GM18868 (cell line): ENCODE results near the gene PRKN.

Experiments used
- ATAC-seq: cut with Tn5 transposase; IDR thresholded peaks from one replicate; pipeline ENCODE4 v1.9.1; 2021; ENCODE audit warnings: mild to moderate bottlenecking, moderate library complexity; ENCODE audit not compliant: unreplicated experiment

The PRKN gene

DNA sequence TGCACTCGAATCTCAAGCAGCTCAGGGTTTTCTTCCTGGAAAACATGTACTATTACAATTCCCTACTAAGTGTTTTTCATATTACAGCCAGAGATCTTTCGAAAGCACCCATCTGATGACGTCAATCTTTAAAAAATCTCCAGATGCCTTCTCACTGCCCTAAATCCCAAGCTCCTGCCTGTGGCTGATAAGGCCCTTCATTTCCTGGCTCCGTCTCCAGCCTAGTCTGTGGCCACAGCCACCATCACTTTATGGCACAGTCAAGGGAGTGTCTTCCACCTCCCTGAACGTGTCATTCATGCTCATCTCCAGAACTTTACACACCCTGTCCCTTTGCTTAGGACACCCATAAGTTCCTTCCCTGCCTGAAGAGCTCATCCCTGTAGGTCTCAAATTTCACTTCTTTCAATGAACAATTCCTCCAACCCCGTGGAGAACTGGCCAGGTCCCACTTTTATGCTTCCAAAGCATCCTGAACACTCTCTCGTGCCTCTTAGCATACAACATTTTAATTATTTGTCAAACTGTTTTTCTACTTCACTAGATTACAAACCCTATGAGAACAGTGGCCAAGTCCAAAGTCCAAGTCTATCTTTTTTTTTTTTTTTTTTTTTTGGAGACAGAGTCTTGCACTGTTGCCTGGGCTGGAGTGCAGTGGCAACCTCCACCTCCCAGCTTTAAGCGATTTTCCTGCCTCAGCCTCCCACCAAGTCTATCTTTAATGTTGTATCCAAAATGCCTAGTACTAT lies 1347.6 kb downstream of the PRKN start:
- ATAC-seq = no peak

DNA sequence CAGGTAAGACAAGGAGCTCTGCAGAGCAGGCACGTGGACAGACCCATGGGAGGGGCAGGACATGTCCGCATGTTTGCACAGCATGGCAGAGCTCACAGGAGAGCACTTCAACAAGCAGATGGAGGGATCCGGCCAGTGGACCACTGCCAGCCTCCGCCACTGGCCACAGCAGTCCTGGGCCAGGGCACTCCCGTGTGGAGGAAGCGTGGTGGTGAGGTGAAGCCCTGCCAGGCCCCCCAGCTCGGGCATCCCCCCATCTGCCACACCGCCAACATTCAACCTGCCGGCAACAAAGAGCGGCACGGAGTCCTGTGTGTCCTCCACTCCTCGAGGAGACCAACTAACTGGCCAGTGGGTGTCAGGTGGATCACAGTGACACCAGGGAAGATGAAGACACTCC lies 1349.5 kb downstream of the PRKN start:
- no peak for ATAC-seq

DNA sequence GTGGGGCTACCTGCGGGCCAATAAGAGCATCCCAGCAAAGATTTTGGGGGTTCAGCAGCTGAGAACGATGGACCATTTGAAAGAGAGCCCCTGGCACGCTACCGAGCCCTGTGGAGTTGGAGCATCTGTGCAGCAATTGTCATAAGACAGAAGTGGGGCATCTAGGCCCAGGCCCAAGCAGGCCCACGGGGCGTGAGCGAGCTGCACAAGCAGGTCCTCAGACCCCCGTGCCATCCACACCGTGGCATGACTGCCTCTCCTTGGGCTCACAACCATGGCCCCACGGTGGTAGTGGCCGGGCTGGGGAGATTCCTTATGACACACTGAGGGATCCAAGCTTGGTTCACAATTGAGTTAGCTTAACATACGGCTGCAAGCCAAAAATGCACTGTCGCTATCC lies 1350.5 kb downstream of the PRKN start:
- no peak for ATAC-seq

GRCh38 chr6:161376367-161376766 lies 1351.2 kb downstream of the PRKN start:
- no peak for ATAC-seq

DNA sequence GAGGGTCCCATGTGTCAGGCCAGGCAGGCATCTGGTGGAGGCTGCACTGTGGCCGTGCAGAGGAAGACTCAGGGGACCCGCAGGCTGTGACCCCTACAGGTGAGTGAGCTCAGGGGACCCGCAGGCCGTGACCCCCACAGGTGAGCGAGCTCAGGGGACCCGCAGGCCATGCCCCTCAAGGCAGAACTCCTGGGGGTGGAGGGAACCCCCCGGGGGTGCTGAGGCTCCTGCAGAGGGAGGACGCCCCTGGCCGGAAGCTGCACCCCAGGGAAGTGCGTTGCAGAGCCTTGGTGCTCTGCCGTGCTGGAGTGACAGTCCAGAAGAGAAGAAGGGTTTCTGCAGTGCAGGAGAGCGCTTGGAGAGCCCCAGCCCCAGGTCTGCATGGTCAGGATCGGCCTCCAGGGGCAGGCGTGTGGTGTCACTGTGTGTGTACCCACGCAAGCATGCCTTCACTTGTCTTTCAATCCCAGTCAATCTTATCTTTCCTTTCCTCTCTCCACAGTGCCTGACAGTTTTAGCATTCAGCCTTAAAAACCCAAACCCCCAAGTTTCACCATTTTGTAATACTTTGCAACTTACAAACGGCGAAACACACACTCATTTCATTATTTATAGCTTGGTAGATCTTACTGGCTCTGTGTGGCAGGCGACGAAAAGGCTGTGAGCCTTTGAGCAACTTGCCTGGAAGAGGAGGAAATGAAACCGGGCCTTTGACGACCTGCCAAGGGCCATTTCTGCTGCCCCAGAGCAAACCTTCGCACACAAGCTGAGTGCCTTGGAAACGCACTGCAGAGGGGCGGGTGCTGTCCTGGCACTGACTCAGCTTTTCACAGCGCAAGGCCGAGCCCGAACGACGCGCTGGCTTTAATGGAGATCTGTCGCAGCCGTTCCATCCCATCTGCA lies 1352.3 kb downstream of the PRKN start:
- no peak for ATAC-seq

- peak; percentile 45 for ATAC-seq
These were observed 1353.6 kb downstream of the PRKN start for GRCh38 chr6:161373905-161374451.

DNA sequence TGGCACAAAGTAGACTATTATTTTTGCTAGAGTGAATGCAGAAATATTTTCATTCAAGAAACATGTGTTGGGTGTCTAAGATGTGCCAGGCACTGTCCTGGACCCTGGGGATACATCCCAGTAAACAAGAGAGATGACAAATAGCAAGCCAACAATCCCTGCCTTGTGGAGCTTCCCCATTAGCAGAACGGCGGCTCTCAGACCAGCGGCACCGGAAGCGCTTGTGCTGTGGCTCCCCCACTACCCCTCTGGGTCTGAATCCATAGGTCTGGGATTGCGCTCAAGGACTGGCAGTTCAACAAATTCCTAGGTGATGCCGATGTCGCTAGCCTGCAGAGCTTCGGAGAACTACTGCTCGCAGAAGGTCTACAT lies 1355.2 kb downstream of the PRKN start:
- ATAC-seq = no peak

DNA sequence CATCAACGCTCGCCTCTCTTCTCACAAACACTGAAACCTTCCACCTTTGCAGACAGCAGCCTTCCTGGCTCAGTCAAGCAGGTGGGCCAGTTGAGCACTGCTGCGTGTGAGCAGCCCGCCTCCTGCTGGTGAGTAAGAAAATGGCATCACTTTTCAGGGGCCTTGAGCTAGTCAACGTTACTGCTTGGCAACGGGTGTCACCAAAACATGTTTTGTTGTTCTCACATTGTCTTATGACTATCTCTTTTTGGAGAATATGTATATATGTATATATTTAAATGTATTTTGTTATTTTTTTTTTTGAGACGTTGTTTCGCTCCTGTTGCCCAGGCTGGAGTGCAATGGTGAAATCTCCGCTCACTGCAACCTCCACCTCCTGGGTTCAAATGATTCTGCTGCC lies 1356.7 kb downstream of the PRKN start:
- peak; percentile 92 for ATAC-seq

DNA sequence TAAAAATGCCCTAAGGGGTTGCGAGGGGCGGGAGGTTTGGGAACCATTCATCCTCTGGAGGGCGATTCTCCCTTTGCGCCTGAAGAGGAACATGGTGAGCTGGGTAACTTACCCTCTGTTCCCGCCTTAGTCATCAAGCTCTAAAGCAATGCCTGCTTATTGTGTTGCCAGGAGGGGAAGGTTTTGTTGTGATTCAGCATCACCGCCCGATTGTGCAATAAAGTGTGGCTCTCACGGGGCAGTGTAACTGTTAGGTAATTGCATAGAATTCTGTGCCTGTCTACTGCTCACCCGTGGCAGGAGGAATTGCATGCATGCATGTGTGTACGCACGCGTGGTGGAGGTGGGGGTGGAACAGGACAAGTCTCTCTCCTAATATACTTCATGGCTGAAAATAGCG lies 1358.2 kb downstream of the PRKN start:
- no peak for ATAC-seq

DNA sequence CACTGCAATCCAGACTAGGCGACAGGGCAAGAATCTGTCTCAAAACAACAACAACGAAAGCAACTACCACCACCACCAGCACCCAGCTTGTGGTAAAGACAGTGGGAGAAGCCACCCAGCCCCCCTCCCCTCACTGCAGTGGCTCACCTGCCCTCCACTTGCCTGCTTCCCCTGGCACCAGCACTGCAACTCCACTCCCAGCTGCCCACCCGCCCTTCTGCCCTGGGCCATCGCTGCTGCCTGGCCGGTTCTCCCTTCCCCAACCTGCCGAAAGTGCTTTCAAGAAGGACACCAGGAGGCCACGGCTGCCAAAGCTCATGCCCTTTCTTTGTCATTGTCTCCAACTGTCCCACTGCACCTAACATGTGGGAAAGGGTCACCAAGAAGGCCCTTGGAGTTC lies 1359.1 kb downstream of the PRKN start:
- no peak for ATAC-seq

- ATAC-seq = no peak
These were observed 1360.1 kb downstream of the PRKN start for GRCh38 chr6:161367472-161367871.

GRCh38 chr6:161366301-161366923 lies 1361.2 kb downstream of the PRKN start:
- ATAC-seq = no peak

- ATAC-seq = no peak
These were observed 1361.9 kb downstream of the PRKN start for GRCh38 chr6:161365633-161366032.

DNA sequence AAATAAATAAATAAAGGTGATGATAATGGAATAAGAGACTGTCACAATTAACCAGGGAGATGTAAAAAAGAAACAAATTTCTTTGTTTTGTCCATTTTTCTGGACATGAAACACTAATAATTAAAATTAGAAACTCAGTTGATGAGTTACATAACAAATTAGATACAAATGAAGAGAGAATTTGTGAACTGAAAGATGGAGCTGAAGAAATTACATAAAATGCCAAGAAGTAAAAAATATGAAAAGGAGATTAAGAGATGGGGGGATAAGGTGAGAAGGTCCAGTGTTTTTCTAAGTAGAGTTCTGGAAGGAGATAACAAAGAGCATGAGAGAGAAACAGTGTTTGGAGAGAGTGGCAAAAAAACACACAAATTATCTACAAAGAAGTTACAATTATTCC lies 1364.3 kb downstream of the PRKN start:
- ATAC-seq = no peak

GRCh38 chr6:161362266-161362665 lies 1365.3 kb downstream of the PRKN start:
- ATAC-seq = no peak

GRCh38 chr6:161361529-161361928 lies 1366.0 kb downstream of the PRKN start:
- ATAC-seq = no peak

- ATAC-seq = no peak
These were observed 1367.0 kb downstream of the PRKN start for GRCh38 chr6:161360520-161360919.

GRCh38 chr6:161359618-161359945 lies 1368.0 kb downstream of the PRKN start:
- ATAC-seq = no peak

DNA sequence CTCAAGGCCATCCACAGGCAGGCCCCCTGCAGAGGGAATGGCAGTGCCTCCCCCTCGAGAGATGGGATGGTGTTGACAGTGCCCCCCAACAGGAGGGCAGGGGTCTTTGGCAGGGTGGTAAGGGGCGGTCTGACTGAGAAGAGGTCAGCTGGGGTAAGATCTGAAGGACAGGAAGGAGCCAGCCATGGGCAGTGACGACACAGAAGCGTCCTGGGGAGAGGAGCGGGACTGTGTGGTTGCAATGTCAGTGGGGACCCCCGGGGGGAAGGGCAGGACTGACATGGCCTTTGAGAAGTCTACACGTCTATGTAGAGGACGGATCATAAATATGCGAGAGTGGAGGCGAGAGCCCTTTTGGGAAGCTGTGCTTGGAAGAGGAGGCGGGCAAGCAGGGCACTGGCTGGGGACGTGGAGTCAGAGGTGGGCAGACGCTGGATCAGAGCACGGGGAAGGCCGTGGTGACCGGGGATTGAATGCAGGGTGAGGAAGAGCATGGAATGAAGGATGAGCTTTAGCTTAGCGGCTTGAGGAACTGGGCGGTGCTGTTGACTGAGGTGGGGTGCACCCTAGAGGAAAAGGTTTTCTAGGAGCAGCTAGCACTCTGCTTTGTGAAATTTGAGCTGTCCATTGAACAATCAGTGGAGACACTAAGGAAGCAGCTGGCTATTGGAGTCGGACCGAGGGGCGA lies 1371.3 kb downstream of the PRKN start:
- no peak for ATAC-seq

GRCh38 chr6:161355696-161356095 lies 1371.9 kb downstream of the PRKN start:
- ATAC-seq = no peak

- no peak for ATAC-seq
These were observed 1372.6 kb downstream of the PRKN start for GRCh38 chr6:161354956-161355355.
